GM15510 (cell line): ENCODE results near the gene SSTR5.

Experiments used
- POLR2A ChIP-seq: IDR thresholded peaks from 3 replicates; pipeline ENCODE4 v1.6.1; 2011; ENCODE audit warnings: borderline replicate concordance; ENCODE audit not compliant: insufficient read length; ENCODE audit errors: extremely low read depth

Gene SSTR5

GRCh38 chr16:1036166-1036565, 36.4 kb upstream of the SSTR5 start:
- TF ChIP-seq POLR2A: no peak

GRCh38 chr16:1036726-1037393, 35.7 kb upstream of the SSTR5 start:
- TF ChIP-seq POLR2A: no peak

- no peak for TF ChIP-seq POLR2A
Measured at GRCh38 chr16:1037394-1038257, 34.9 kb upstream of the SSTR5 start.

GRCh38 chr16:1038932-1039331, 33.6 kb upstream of the SSTR5 start:
- no peak for TF ChIP-seq POLR2A

GRCh38 chr16:1039762-1040161, 32.8 kb upstream of the SSTR5 start:
- no peak for TF ChIP-seq POLR2A

GRCh38 chr16:1040346-1040745, 32.2 kb upstream of the SSTR5 start:
- TF ChIP-seq POLR2A: no peak

- no peak for TF ChIP-seq POLR2A
Measured at GRCh38 chr16:1042049-1042744, 30.4 kb upstream of the SSTR5 start.

- no peak for TF ChIP-seq POLR2A
Measured at GRCh38 chr16:1042866-1043265, 29.7 kb upstream of the SSTR5 start.

- TF ChIP-seq POLR2A: no peak
Measured at GRCh38 chr16:1043881-1044451, 28.6 kb upstream of the SSTR5 start.

- TF ChIP-seq POLR2A: no peak
Measured at GRCh38 chr16:1044460-1045309, 27.9 kb upstream of the SSTR5 start.

- TF ChIP-seq POLR2A: no peak
Measured at GRCh38 chr16:1045310-1045992, 27.1 kb upstream of the SSTR5 start.

GRCh38 chr16:1045993-1046911, 26.3 kb upstream of the SSTR5 start:
- no peak for TF ChIP-seq POLR2A

- TF ChIP-seq POLR2A: no peak
Measured at GRCh38 chr16:1047123-1047522, 25.4 kb upstream of the SSTR5 start.
